ENCODE measurements around the gene CRACDL.

CRACDL gene

DNA sequence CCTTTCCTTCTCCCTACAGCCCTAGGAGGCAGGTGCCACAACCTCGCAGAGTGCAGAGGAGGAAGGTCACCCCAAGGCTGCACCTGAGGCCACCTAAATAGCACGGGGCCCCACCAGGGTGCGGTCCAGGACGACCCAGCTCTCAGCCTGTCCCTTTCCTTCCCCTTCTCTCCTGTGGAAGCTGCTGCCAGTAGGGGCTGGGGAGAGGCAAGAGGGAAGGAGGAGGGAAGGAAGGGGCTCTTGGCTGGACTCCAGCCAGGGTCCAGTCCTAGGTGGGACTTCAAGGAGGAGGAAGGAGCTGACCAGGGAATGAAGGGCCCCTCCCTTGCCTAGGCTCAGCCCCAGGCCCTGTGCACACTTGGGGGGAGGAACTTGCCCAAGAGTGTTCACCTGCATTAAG is 11.1 kb downstream of the CRACDL start:
- DNase-seq: no peak

DNA sequence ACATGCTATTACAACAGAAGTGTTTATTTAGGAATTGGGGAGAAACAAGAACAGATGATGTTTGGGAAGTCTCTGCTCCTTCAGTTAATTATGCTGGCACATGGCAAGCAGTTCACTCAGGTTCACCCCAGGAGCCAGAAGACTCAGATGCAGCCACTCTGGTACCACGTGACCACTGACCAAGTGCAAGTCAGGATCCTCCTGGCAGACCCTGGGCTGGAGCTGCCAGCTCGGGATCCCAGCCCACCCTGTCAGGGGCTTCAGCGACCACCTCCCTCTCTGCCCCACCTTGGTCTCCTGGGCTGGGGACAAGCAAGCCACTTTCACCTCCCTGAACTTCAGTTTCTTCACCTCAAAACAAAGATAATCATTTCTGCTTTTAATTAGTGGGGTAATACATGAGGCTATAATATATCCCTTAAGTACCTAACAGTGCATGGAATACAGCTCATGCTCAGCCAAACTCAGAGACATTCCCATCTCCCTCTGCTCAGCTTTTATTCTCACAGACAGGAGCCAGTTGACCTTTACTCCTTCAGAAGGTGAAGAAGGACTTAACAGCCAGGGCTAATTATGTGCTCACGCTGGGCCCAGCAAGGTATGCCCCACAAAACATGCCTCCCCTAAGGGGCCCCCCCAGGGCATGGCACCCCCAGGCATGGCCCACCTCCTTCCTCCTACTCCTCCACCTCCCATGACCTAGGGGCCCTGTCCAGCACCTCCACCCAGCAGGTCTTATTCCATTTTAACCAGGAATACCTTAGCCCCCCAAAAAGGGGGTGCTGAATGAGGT is 11.8 kb downstream of the CRACDL start:
- no peak for DNase-seq

DNA sequence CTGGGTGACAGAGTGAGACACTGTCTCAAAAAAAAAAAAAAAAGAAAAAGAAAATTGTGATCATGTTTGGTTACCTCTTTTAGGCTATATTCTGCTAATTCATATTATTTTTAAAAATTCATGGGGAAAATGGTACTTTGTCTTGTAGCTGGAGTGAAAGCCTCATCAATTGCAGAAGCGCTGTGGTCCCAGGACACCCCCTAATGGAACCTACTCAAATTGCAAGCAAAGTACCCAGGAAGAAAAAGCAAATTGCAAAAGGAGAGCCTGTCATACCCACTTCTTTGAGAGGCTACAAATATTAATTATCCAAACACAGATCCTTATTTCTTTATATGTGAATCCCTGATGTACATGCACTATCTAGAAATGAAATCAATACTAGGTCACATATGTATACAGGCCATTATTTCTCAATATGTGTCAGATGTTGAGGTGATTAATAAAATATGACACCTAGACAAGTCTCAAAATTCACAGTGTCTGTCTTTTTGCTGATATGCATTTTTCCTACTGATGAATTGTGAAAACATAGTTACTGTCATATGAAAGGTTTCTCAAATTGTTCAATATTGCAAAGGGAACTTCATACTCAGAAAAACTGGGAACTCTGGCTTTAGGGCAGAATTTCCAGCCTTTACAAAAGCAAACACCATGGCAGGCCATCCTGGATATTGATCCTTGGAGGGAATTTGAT is 12.6 kb downstream of the CRACDL start:
- no peak for DNase-seq

DNA sequence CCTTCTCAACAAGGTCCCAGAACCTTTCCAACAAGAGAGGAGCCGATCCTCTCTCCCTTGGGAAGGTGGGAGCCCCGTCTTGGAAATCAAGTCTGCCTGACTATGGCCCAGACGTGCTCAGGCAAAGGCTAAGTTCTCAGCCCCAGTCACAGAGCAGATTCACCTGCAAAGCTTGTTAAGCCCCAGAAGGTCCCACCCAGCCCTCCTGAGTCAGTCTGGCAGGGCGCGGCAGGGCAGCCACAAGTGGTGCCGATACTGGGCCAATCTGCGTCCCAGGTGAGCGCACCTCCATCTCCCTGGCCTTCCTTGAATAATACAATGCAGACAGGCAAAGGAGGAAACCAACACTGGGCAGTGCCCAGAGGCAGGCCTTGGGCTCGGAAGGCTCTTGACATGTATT is 15.0 kb downstream of the CRACDL start:
- no peak for DNase-seq

DNA sequence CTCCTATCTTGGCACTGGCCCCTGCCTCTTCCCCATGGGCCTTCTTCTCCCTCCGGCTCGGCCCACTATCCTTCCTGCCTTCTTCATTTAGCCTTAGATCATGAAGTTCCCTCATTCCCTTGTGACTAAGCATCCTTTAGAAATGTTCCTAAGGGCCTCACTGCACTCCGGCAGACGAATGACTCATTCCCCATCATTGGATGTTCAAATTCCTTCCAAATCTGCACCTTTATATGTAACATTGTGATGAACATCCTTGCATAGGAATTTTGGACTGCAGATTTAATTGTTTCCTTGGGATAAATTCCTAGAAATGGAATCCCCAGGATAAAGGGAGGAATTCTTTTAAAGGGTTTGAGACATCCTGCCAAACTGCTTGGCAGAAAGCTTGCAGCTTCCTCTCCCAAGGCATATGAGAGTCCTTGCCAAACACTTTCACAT is 19.0 kb downstream of the CRACDL start:
- no peak for DNase-seq

DNA sequence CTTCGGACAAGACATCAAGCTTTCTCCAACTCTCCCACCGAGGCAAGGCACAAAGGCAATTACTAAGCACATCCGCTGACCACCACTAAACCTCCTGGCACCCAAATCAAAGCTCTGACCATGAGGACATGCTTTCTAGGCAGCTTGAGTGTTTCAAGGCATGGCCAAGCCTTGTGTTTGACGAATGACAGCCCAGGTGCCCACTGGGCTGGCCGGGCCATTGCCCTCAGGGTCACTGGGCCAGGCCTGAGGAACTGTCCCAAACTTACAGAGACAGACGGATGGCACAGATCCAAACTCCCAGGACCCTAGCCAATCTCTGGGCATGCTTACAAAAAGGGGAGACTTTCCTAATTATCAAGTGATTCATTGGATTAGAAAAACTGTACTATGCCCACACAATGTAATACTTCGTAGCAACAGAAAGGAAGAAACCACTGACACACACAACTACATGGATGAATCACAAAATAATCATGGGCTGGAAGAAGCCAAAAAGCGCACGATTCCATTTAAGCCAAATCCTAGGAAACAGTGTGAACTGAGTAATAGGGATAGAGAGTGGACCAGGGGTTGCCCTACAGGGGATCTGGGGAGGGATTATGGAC is 20.2 kb downstream of the CRACDL start:
- DNase-seq: no peak

DNA sequence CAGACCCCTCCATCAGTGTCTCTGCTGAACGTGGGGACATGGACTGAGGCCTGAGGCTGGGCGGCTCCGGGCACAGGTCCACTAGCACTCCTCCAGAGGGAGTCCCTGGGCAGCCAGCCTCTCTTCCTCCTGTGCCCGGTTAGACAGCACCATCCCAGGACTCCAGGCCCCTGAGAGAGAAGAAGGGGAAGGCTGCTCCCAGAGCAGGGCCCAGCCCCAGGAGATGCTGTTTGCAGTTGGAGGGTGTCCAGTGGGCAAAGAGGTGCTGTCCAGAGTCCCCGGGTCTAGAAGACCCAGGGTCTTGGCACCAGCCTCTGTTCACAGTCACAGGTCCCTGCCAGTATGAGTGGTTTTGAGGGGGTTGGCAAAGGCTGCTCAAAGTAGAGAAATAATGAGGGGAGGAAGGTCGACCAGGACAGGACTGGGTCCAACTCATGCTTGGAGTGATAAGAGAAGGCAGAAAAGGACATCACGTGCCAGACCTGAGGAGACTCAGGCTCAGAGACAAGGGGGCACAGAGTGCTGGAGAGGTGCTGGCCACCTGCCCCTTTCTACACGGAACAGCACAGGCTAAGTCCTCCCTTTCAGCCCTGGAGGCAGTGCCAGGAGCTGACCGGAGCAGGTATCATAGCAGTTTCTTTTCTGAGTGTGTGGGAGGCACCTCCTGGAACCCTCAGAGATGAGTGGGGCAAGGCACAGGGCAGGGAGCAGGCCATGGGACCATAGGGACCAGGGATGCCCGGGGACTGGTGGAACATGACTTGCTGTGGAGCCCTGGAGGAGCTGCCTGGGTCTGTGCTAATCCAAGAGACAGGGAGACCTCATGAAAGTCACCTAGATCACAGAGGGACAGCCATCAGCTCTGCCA is 21.1 kb downstream of the CRACDL start:
- no peak for DNase-seq

DNA sequence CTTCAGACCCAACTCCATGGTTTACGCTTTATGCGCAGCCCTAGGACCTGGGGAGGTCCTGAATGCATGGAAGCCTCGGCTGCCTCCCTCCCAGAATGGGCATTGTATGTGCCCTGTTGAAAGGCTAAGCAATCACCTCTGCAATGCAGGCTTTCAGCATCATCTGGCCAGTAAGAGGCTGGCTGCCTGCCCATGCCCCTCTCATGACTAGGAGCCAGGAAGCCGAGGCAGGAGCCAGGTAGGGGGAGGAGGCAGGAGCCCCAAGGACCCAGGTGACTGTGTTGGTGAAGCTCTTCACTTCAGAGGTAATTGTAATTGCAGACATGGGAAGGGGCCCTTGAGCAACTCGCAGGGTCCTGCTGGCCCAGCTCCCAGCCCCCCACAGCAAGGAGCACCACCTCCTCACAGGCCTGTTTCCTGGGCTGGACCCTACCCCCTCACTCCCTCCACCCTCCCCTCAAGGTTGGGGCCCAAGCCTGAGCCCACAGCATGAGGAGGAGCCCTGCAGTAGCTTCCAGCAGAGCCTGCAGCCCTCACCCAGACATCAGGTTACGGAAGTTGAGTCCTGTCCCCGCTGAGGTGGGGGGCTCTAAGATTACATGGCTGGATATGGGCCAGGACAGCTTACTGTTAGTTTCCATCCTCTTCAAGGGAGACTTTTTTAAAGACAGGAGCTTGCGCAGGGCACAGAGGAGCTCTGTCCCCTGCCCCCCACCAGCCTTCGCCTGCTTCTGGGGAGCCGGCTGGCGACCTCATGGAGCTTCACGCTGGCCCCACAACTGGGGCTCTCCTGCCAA is 21.9 kb downstream of the CRACDL start:
- no peak for DNase-seq

DNA sequence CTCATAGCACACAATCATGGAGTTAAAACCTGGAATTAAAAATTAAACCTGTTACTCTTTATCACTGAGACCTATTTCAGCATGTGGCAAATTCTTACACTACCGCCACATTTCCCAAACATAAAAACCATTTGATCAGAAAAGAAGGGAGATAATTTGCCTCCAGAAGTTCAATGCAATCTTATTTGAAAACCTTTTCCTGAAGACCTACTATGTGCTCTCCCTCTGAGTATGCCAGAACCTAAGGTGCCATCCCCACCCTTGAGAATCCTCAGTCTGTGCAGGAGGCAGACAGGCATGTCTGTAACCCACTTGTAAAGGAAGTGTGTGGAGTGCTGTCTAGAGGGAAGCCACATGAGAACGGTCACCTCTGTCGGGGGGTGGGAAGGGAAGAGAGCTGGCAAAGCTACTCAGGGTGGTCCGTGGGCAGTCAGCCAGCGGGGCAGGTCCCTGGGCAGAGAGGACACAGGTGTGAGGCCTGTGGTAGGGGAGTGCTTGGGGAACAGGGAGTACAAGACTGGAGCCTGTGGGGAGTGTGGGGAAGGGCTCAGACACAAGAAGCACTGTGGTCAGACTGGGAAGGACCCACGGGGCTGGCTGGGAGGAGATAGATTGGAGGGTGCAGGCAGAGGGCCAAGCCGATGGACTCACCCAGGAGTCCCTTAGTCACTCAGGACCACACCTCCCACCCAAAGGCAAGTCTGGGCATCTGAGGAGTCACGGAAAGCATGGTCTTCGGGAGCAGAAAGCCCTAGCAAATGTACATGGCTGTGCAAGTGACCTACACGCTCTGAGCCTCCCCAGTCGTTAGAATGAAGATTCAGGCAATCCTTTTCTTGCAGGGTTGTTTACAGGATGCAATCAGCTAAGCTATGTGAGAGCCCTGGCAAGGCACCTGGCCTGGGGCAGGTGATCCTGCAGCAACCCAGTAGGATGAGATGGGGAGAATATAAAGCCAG is 22.8 kb downstream of the CRACDL start:
- no peak for DNase-seq

DNA sequence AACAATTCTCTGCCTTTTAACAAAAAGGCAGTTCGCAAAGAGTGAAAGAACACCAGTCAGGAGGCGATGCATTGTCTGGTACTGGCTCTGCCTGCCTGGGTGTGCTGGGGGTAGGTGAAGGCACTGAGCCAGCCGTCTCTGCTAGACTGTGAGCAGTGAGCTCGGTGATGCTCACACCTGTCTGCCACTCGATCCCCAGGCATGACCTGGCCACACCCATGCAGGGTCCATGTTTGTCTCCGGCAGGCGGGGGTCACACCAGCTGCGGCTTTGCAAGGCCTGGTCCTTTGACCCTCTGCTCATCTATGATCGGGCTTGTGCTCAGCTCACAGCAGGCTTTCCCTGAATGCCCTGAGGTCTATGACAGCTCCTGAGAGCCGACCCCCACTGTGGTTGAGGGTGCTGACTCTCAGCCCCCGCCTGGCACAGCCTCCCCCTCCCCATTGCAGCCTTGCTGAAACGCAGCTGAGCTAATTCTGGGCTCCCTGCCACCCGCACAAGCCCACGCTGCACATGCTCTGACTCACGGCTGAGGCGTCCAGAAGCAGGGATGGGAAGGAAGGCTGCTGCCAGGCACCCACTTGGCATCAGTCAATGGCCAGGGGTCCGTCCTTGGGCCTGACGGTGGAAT is 23.7 kb downstream of the CRACDL start:
- no peak for DNase-seq

DNA sequence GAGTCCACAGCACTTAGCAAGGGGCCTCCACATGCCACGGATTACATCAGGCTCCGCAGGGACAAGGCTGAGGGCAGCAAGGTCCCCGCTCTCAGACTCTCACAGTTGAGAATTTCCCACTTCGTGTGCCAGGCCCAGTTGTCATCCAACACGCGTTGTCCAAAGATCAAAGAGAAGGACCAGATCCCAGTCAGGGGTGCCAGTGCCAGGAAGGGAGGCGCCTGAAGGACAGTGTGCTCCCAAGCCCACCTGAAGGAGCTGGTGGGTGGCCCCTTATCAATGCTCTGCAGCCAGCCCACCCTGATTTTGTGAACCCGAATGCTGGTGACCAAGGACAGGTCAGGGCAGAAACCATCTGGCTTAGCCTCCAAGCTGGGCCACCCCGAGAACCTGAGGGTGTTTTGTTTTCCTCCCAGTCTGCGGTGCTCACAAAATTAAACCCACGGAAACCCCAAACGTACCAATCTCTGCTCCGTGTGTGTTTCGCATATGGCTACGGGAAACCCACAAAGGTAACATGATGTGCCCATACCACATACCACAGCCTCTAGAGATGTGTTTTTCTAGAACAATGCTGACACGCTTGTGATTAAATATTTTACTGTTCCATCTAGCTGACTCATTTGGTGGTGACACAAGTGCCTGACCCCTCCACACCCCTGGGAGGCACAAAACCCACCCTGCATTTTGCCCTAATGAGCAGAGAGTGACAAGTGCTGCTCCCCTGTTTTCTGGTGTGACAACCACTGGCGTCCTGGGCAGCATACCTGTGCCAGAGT is 24.5 kb downstream of the CRACDL start:
- DNase-seq: no peak

DNA sequence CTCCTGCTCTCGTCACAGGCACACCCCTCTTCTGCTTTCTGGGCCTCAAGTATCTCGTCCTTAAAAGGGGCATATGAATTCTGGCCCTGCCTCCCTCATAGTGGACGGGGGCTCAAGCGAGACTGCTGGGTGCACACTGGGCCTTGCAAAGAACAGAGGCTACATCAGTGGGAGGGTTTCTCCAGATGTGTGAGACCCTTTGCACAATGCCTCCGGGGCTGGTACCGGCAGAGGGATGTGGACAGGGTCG is 25.0 kb downstream of the CRACDL start:
- no peak for DNase-seq

DNA sequence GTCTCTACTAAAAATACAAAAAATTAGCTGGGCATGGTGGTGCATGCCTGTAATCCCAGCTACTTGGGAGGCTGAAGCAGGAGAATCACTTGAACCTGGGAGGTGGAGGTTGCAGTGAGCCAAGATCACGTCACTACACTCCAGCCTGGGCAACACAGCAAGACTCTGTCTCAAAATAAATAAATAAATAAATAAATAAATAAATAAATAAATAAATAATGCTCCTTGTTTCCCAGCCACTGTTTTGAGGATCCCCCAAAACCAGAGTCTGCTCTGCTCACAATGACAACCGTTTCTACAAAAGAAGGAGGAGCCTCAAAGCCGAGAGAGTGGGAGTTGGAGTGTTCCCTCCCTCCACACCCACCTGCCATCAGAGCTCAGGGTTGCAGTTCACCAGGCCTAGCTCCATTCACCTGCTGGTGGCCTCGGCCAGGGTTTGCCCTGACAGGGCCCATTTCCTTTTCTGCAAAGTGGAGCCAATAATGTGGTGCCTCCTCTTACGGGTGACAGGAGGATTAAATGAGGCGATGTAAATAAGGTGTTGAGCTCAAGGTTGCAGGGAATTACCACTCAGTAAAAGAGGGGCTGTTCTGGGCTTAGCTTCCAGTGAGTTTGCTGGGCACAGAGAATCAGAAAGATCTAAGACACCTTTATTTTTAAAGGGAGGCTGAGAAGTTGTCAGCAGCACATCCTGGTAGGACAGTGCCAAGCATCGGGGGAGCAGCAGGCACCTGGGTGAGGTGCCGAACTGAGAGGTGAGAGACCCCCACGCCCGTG is 25.5 kb downstream of the CRACDL start:
- no peak for DNase-seq

DNA sequence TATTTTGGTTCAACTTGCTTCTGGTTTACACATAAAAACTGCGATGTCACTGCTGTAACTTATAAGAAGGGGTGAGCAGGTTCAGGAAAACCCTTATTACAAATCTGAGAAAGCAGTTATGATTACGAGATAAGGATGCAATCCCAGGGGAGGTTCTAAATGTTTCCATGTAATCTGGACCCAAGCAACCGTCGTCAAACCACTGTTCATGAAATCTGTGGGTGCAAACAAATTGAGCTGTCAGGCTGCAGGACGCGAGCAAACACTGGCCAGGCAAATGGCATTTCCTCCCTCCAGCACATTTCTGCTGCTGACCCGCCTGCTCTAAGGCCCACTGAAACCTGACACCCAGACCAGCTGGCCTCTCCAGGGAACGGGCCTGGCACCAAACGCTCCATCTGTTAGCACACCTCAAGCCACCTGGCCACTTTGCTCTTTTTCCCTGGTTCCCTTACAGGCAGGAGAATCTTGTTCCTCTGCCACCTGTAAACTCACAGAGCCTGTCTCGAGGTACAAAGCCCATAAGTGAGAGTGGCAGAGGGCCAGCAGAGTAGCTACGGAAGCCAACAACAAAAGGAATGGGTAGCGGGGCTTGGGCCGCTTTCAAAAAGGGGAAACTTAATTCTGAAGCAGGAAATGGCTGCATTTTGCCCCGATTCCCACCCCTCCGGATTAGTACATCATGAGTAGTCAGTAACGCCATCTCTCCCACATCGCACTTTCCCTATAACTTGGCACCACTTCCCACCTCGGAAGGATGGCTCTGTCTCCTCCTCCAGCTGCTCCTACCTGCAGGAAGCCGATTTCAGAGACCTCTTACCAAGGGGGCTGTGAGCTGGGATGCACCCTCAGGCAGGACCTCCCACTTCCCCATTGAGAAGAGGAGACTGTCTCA is 26.5 kb downstream of the CRACDL start:
- DNase-seq: no peak

DNA sequence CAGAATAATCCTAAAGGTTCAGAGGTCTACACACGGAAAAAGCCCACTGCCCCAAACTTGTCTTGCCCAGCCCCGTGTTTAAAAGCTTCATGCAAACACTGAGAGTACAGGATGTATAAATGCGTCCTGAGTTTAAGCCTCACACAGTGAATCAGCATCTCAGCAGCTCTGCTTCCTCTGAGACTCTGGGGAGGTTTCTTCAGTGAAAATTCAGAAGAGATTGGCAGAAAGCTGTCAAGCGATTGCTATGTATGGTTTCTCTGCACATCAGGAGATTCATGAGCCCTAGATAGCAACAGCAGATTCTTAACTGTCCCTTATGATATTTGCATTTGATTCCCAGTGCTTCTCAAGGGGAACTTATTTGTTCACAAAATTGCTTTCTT is 27.1 kb downstream of the CRACDL start:
- no peak for DNase-seq

DNA sequence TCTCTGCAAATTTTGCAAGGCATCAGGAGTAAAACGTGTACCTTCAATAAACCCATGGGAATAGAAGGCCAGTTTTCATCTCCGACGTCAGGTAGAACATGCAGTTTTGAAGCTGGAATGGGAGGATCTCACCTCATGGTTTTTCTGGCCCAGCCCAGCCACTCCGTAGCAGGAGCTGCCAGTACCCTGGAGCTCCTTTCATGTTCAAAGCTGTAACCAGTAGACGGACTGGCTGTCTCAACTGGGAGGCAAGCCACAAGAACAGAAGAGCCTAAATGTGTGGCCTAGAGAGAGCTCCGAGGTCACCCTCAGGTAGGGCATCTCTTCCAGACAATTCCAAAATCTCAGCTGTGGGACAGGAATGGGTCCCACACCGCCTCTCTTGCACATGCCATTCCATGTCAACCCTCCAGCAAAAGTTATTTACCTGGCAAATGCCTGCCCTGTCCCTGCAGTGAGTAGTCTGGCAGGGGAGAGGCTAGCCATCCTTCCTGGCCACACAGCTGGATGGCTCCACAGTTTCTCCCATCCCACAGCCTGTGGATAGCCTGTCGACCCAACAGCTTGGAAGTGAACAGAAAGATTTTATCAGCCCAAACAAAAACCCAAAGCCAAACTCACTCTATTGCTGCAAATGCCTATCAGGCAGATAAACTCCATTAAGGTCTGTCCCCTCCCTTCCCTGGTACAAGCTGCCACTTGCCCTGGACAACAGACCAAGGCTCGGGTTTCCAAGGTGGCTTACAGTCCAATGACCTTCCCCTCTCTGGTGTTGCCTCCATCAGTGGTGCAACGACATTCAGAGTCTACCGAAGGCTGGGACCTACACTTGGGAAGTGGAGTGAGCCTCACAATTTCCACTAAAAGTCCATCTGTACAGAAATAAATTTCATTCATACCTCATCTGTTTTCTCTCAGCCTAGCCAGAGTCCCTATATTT is 27.8 kb downstream of the CRACDL start:
- no peak for DNase-seq

DNA sequence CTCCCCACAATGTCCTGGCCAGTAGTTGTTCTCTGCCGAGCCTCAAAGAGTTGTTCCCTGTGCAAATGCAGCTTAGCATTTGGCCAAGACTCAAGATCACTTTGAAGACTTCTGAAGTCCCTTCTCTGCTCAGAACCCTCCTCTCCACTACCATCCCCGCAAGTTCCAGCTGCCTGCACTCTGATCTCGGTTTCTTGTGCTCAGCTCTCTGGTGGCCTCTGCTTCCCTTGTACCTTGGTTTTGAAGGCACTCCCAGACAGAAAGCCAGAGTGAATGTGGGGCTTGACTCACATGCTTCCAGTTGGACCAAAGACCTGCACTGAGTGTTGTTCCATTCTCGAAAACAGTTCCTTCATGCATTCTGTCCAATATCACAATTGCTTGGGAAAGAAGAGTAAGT is 28.6 kb downstream of the CRACDL start:
- no peak for DNase-seq
